Mesothelial cell of epicardium (in vitro differentiated cells): ENCODE measurements around the gene MSS51. TPM values are rescaled to one million over a fixed set of nuclear protein-coding genes. Genes with fewer than 3 reads are reported as not detected.

Experiments
- DNase-seq, 2 experiments: peaks; one replicate each; pipeline ENCODE4 v3.0.0; 2021; ENCODE audit warnings: low spot score in 2 of 2; ENCODE audit not compliant: unreplicated experiment in 2 of 2
- H3K27ac Mint-ChIP-seq: 2 replicates; pipeline ENCODE4 v1.8.0; 2021; ENCODE audit warnings: mixed read lengths
- H3K27me3 Mint-ChIP-seq: 2 replicates; pipeline ENCODE4 v1.8.0; 2021; ENCODE audit warnings: low read depth, mixed read lengths
- H3K36me3 Mint-ChIP-seq: 2 replicates; pipeline ENCODE4 v1.8.0; 2021; ENCODE audit warnings: mixed read lengths
- H3K4me1 Mint-ChIP-seq: 2 replicates; pipeline ENCODE4 v1.8.0; 2021; ENCODE audit warnings: mixed read lengths
- H3K4me3 Mint-ChIP-seq: 2 replicates; pipeline ENCODE4 v1.8.0; 2021; ENCODE audit warnings: mild to moderate bottlenecking, moderate library complexity, mixed read lengths
- H3K9me3 Mint-ChIP-seq: 2 replicates; pipeline ENCODE4 v1.8.0; 2021; ENCODE audit warnings: mixed read lengths
- CTCF ChIP-seq: fragments of 200-600 bp; sonication (generic); IDR thresholded peaks from one replicate; pipeline ENCODE4 v1.5.0; 2021; ENCODE audit warnings: antibody characterized with exemption; ENCODE audit not compliant: unreplicated experiment
- total RNA-seq: library from RNA; stranded (reverse); gene quantifications from 3 replicates; pipeline ENCODE4 v1.2.1, GENCODE V29; 2021

Gene MSS51
- total RNA-seq, 1 donor from 2014 or later: 5.6 TPM

GRCh38 chr10:73465978-73466726 is 32.8 kb upstream of the MSS51 start:
- Mint-ChIP-seq H3K4me3 (no peak overlapping the region), H3K4me1 (no peaks in the 10 kb centered on the region), H3K27me3 (no peaks in the 10 kb centered on the region), H3K27ac (no peak overlapping the region), H3K9me3 (no peaks in the 10 kb centered on the region), H3K36me3 (peaks cover 29% of the 10 kb centered on the region)
- DNase-seq: no peak
- no peak for TF ChIP-seq CTCF

GRCh38 chr10:73460897-73461296 is 27.5 kb upstream of the MSS51 start:
- no peak for TF ChIP-seq CTCF
- Mint-ChIP-seq H3K4me1 (no peaks in the 10 kb centered on the region), H3K9me3 (no peaks in the 10 kb centered on the region), H3K27me3 (no peaks in the 10 kb centered on the region), H3K4me3 (no peak overlapping the region), H3K36me3 (peaks cover 26% of the 10 kb centered on the region), H3K27ac (no peak overlapping the region)
- no peak for DNase-seq

DNA sequence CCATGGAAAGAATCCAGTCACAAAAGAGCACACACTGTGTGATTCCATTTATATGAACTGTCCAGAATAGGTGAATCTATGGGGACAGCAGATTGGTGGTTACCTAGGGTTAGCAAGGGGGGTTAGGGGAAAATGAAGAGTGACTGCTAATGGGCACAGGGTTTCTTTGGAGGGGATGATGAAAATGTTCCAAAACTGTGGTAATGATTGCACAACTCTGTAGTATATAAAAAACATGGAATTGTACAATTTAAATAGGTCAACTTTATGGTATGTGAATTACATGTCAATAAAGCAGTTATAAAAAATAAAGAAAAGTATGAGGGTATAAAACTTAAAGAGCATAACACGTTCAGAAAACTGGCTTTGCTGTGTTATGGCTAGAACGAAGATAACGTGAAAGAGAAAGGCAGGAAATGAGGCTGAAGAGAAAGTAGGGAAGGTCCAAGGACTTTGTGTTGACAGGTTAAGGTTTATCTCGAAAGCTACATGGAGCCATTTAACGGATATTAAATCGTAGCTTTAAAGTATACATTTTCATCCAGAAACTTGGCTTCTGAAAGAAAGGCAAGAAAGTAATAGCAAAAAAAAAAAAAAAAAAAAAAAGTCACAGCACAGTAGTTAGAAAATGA is 26.4 kb upstream of the MSS51 start:
- DNase-seq: no peak
- Mint-ChIP-seq H3K36me3 (peaks cover 25% of the 10 kb centered on the region), H3K9me3 (no peaks in the 10 kb centered on the region), H3K4me1 (no peaks in the 10 kb centered on the region), H3K27me3 (no peaks in the 10 kb centered on the region), H3K27ac (no peak overlapping the region), H3K4me3 (no peak overlapping the region)
- no peak for TF ChIP-seq CTCF

GRCh38 chr10:73456187-73456890 is 23.0 kb upstream of the MSS51 start:
- Mint-ChIP-seq H3K36me3 (peaks cover 23% of the 10 kb centered on the region), H3K4me1 (no peaks in the 10 kb centered on the region), H3K9me3 (no peaks in the 10 kb centered on the region), H3K27me3 (no peaks in the 10 kb centered on the region), H3K27ac (peak overlapping the region; percentile 10), H3K4me3 (no peak overlapping the region)
- no peak for DNase-seq
- no peak for TF ChIP-seq CTCF

DNA sequence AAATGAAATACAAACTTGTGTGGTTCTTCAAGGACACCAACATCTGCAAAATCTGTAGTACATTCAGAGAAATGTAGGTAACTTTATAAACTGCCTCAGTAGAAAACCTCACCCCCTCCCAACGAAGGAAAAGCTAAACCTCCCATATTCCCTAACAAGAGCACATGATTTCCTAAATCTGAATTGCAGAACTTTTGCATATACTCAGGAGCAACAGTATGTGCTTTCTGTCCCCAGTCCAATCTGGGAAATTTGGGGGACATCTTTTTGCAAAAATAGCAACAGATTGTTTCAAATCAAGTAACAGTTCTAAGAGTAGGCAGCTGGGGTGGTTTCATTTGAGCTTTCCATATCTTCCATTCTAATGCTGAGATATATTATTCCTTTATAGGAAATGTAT is 15.8 kb upstream of the MSS51 start:
- peaks cover 18% of the 10 kb centered on the region for H3K36me3 Mint-ChIP-seq
- TF ChIP-seq CTCF: no peak
- no peaks in the 10 kb centered on the region for H3K9me3 Mint-ChIP-seq
- no peak overlapping the region for H3K27ac Mint-ChIP-seq
- H3K4me3 Mint-ChIP-seq: no peak overlapping the region
- H3K4me1 Mint-ChIP-seq: no peaks in the 10 kb centered on the region
- H3K27me3 Mint-ChIP-seq: no peaks in the 10 kb centered on the region
- DNase-seq: no peak
